TTC549 (cell line): ENCODE data around the gene ZNF638.
"Not testable (repeated sequence)": the region's sequence is repeated elsewhere in the genome, so short reads cannot be mapped to it uniquely, and the experiment has no call there.

ENCODE experiments used
- FAIRE-seq: peaks from 2 replicates; lab custom pipeline; 2012; peaks lifted over from hg19 to GRCh38; lab: Jason Lieb, UNC

ZNF638 gene

DNA sequence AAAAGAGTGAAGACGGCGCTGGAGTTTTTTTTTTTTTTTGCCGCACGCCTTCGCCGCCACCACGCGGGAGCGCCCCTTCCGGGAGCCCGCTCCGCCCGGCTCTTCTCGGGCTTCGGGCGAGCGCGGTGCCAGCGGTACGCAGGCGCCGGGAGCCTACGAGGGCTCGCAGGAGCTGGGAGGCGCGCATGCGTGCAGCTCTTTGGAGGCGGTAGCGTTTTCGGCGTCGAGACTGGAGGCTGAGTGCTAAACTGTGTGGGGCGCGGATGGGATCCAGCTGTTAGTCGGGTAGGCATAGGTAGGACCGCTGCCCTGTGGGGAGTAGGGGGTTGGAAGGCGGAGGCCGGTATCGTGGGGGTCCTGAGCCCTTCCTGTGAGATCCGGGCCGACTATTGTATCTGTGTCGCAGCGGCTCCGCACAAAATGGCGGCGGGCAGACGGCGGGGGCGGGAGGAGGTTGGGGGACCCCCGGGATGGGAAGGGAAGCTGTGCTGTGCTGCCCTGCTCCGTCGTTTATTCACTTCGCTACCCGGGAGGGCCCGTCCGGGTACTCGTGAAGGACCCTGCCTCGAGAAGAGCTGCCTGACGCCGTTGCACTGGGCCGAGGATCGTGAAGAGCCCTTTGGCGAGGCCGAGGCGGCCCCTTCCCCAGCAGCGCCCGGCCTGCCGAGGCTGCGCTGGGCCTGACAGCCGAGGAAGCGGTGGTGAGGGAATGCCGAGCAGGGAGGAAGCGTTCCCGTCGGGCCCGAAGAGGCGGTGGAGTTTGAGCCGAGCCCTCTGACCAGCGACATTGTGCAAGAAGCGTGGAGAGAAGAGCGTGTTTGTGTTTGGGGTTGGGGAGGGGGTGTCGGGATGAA is at the start of gene ZNF638:
Gene ZNF638 (plus strand): TSS at position 202 of the 854 bp plus-strand sequence. CDS start 17,173 bp downstream, outside the sequence.
- FAIRE-seq = no peak

GRCh38 chr2:71281950-71282349 is 49.6 kb upstream of the ZNF638 start:
- FAIRE-seq = no peak

GRCh38 chr2:71282493-71282892 is 49.1 kb upstream of the ZNF638 start:
- FAIRE-seq = no peak

DNA sequence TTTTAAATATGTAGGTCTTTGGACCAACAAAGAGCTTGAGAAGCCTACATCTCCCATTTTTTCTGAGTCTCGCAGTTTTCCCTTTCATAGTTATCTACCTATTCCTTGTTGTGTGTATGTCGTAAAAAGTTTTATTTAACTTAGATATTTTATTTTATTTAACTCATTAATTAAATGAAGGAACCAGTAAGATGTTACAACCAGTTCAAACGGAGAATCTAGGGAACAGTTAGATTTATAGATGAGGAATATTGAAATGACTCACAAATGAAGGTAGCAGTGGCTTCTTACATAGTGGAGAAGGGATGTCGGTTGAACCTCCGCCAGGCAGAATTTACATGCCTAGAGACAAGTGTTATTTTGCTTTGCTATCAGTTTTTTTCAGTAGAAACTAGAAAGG is 48.5 kb upstream of the ZNF638 start:
- no peak for FAIRE-seq

GRCh38 chr2:71285706-71286105 is 45.9 kb upstream of the ZNF638 start:
- FAIRE-seq = no peak

DNA sequence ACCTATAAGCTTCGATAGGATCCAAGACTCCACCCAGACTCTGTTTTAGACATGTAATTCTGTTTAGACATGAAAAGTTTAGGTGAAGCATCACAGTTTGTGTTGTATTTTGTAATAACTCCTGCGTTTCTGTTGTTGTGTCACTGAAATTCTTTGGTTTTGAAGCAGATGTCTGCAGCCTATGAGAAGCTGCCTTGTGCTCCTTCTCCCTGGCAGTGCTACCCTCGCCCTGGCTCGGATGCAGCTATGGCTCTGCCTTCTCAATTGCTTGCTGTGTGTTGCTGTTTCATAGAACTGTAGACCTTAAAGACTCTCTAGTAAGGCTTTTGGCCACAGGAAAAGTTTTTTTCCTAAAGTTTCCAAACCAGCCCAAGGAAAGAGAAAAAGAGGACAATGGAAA is 40.2 kb upstream of the ZNF638 start:
- FAIRE-seq = no peak

- no peak for FAIRE-seq
These were observed 39.4 kb upstream of the ZNF638 start for GRCh38 chr2:71292159-71292558.

DNA sequence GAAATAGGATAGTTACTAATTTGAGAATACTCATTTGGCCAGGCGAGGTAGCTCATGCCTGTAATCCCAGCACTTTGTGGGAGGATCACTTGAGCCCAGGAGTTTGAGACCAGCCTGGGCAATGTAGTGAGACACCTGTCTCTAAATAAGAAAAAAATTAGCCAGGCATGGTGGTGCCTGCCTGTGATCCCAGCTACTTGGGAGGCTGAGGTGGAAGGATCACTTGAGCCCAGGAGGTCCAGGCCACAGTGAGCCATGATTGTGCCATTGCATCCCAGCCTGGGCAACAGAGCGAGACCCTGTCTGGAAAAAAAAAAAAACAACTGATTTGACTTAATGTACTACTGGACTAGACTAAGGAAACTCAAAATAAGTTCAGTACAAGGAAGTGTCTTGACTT is 32.7 kb upstream of the ZNF638 start:
- no peak for FAIRE-seq

GRCh38 chr2:71299507-71299906 is 32.1 kb upstream of the ZNF638 start:
- FAIRE-seq = peak; percentile 94

DNA sequence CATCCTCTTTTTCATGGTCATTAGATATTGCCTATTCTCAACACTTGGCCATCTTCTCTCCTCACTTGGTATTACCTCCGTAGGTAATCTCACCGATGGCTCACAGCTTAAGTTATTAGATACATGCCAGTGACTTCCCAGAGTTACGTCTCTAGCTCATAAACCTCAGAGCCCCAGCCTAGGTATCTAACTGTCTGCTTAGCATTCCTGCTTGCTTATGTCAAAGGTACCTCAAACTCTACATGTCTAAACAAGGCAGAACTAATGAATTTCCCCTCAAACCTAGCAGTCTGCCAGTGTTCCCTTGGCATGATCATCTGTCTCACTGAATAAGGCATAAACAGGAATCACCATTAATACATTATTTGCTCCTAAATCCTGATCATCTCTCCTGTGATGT is 27.7 kb upstream of the ZNF638 start:
- no peak for FAIRE-seq

DNA sequence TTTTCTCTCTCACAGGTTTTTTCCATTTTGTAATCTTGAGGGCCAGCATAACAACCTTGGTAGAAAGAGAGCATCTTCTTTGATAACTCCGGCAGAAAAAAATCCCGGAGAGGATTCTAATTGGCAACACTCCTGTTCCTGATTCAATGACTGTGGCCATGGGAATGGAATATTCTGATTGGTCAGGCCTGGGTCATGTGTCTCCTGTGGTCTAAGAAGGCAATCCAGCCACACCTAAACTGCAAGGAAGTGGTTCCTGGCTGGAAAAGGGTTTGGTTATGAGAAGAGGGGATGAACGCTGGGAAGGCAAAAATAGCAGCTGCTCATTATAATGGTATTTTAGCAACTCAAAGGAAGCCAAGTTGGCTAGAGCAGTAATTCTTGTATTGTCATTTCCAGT is 24.8 kb upstream of the ZNF638 start:
- FAIRE-seq = no peak

DNA sequence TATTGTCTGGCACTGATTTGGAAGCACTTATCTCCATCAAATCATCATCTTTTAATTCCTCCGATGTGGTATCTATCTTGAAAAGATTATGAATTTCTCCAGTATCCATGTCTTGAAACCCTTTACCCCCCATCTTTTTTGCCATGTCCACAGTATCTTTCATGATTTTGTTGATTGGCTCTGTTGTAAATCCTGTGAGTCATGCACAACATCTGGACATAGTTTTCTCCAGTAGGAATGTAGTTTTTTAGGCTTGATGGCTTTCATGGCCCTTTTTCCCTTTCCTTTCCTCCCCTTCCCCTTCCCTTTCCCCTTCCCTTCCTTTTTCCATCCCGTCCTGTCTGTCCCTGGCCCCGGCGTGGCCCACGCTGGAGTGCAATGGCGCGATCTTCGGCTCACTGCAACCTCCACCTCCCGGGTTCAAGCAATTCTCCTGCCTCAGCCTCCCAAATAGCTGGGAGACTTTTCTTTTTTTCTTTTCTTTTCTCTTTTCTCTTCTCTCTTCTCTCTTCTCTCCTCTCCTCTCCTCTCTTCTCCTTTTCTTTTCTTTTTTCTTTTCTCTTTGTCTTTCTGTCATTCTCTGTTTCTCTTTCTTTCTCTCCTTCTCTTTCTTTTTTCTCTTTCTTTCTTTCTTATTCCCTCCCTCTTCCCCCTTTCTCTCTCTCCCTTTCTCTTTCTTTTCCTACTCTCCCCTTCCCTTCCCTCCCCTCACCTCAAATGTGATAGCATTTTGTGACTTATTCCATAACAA is 18.4 kb upstream of the ZNF638 start:
- no peak for FAIRE-seq

DNA sequence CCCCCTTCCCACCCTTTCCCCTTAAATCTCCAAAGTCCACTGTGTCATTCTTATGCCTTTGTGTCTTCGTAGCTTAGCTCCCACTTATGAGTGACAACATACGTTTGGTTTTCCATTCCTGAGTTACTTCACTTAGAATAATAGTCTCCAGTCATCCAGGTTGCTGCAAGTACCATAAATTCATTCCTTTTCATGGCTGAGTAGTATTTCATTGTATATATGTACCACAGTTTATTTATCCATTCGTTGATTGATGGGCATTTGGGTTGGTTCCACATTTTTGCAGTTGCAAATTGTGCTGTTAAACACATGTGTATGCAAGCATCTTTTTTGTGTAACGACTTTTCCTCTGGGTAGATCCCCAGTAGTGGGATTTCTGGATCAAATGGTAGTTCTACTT is 14.5 kb upstream of the ZNF638 start:
- FAIRE-seq = no peak

DNA sequence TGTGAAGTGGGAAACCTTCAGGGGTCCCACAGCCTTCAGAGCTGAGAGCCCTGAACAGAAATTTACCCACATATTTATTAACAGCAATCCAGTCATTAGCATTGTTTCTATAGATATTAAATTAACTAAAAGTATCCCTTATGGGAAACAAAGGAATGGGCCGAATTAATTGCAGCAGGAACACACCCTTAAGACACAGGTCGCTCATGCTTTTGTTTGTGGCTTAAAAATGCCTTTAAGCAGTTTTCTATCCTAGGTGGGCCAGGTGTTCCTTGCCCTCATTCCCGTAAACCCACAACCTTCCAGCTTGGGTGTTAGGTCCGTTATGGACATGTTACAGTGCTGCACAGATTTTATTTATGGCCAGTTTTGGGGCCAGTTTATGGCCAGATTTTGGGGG is 13.7 kb upstream of the ZNF638 start:
- not testable (repeated sequence) for FAIRE-seq

DNA sequence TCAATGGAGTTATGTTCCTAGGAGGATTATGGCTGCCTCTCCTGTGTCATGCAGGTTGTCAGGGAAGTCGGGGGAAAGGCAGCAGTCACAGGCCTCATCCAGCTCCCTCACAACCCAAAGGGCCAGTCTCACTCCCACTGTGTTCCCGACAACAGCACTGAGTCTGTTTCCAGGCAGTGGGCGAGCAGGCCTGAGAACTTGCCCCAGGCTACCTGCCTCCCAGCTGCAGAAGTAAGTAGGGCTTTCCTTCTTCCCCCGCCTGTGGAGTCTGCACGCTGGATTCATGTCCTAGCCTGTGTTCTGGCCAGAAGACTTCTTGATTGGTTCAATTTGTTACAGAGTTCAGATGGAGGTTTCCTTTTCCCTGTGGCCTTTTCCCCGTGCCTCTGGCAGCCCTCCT is 8.2 kb upstream of the ZNF638 start:
- FAIRE-seq = no peak

- FAIRE-seq = no peak
These were observed 4.6 kb upstream of the ZNF638 start for GRCh38 chr2:71326968-71327367.

GRCh38 chr2:71327916-71328315 is 3.7 kb upstream of the ZNF638 start:
- FAIRE-seq = no peak

- FAIRE-seq = no peak
These were observed 1.4 kb upstream of the ZNF638 start for GRCh38 chr2:71330155-71330554.

DNA sequence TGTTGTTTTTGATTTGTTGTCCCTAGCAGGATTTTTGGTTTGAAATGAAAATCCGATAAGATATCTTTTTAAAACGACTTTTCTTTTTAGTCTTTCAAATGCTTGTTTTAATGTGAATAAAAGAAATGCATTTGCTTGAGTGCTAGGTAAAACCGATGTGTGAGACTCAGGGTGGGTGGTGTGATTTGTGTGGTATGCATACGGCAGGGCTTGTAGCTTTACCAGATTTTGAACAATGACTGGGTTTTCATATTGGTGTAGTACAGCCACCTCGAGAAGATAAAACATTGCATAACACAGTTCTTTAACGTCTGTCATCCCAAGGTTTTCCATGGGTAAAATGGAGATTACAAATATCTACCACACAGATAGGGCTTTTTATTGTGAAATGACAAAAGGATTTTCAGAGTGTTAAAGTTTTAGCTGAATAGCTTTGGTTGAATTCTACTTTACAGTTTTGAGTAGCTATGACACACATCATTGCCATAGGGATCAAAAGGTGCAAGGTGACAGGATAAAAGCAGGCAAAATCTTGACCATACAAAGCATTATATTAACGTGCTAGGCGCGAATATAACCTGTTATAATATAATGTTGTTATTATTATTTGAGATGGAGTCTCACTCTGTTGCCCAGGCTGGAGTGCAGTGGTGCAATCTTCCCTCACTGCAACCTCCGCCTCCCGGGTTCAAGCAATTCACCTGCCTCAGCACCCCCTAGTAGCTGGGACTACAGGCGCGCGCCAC is 824 bp upstream of the ZNF638 start:
- no peak for FAIRE-seq

- FAIRE-seq = not testable (repeated sequence)
These were observed 326 bp upstream of the ZNF638 start for GRCh38 chr2:71331331-71331580.

DNA sequence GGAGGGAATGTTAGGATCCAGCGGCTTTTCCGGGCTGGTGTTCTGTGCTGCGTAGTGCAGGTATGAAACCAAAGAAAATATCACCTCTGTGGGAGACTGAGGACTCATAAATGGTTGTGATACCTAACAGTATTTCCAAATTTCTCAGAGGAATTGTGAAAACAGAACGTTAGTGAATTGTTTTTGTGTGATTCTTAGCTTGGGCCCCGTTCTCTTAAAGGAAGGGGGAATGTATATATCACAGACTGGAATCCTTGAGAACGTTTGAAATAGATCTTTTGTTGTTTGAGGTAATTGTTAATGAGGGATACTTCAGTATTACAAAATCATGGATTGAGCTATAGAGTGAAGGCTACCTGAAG is 834 bp downstream of the ZNF638 start:
- no peak for FAIRE-seq

GRCh38 chr2:71333619-71334018 is 2.0 kb downstream of the ZNF638 start:
- no peak for FAIRE-seq

DNA sequence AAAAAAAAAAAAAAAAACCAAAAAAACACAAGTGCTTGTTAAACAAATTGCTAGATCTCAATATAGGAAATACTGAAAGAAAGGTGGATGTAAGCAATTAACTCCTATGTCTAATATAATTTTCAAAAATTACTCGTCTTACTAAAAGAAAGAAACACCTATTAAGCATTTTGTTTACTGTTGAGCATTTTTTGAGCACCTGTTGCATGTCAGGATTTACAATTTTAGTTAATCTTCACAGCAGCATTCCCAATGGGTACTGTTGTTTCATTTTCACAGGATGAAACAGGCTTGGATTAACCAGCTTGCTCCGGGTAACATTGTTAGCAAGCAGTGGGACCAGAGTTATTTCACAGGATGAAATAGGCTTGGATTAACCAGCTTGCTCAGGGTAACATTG is 4.8 kb downstream of the ZNF638 start:
- no peak for FAIRE-seq
